ENCODE results near the gene IQSEC1.

DNA sequence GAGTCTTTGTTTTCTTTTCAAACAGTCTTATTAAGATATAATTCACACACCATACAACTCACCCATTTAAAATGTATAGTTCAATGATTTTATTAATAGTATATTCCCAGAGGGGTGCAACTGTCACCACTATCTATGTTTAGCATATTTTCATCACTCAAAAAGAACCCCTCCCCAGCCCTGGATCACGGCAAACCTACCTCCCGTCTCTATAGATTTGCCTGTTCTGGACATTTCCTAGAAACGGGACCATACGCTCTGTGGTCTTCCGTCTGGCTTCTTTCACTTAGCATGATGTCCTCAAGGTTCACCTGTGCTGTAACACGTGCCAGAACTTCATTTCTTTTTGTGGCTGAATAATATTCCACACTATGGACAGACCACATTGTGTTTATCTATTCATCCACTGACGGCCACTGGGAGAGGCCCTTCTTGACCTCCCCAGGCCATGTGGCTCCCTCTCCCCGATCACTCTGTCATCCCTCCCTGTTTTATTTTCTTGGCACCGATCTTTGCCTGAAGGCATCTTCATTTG, 56.4 kb downstream of the IQSEC1 start:
- TF ChIP-seq POLR2AphosphoS5 (IDR thresholded peaks at IDR 0.05) (no peak), POLR2A (IDR thresholded peaks at IDR 0.05) (no peak)

Data from prostate gland (tissue), 1 donor.